Parietal lobe (tissue), 1 donor: ENCODE measurements around the gene FPGT. TPM values are rescaled to one million over a fixed set of nuclear protein-coding genes. Genes with fewer than 3 reads are reported as not detected.

Source experiments
- total RNA-seq: library from RNA; depleted of rRNA; stranded (reverse); fragments of >200 nt; gene quantifications from one replicate; pipeline ENCODE4 v1.2.3, GENCODE V29; 2014

Gene FPGT
- 27.2 TPM for total RNA-seq

DNA sequence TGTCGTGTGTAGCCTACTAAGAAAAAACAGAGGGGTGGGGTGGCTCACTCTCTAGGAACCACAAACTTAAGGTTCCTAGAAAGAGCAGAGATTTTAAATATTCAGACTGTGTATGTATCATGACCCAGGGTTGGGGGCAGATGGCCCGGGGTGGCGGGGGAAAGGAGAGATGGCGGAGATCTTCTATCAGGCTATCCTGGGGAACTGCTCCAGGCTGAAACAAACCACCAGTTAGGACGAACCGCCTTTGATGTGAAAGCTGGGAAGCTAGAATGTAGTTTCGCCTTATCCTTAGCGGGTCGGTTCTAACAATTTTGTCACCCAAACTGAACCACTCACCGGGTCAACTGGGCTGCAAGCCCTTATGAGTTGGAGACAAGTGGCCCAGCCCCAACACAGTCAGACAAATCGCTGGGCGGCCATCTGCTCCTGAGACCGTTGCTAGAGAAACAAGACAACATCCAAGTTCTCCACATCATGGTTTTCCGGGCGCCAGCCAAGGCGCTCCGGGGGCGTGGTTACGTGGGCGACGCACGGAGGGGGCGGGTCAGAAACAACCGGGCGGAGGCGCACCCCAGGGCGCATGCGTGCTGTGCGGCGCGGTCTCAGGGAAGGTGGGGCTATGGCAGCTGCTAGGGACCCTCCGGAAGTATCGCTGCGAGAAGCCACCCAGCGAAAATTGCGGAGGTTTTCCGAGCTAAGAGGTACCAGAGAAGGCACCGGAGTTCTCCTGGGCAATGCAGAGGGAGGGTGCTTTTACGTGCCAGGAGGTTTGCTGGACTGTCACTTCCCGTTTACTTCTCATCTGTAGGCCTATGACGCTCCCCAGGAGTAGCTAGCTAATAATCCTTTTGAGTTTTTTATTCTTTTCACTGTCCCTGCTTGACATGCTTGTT is at the start of gene FPGT, which contains the start of gene LRRIQ3:
Gene FPGT (plus strand): TSS at position 586 of the 896 bp plus-strand sequence. CDS start 37 bp downstream, at position 623.
Gene LRRIQ3 (minus strand): TSS at position 520 of the 896 bp plus-strand sequence. CDS start 14,492 bp downstream, outside the sequence.

GRCh38 chr1:74235153-74235552 is 37.1 kb downstream of the FPGT start, which contains the start of gene TNNI3K:
TSS of gene TNNI3K (plus strand) at chr1:74235387. CDS start at chr1:74235452, 65 bp downstream.

Other genes with a start within 250 kb of the FPGT start
- gene LRRIQ3, start 66 bp upstream of the FPGT start, total RNA-seq: 1.3 TPM
- 22.8 TPM for gene TNNI3K, start 37.1 kb downstream of the FPGT start, total RNA-seq